Astrocyte (in vitro differentiated cells and primary cell): ENCODE measurements around the gene LAMA3.

Experiments
- CTCF ChIP-seq: IDR thresholded peaks from 2 replicates; pipeline ENCODE4 v1.5.1; 2011; ENCODE audit warnings: low read depth, mild to moderate bottlenecking, inconsistent platforms, low read length, moderate library complexity; ENCODE audit not compliant: insufficient read depth
- EZH2 ChIP-seq: IDR thresholded peaks from 2 replicates; pipeline ENCODE4 v1.6.1; 2012; ENCODE audit warnings: mild to moderate bottlenecking, low read length, inconsistent platforms; ENCODE audit not compliant: insufficient read depth

GRCh38 chr18:23857756-23858155, 168.5 kb downstream of the LAMA3 start:
- TF ChIP-seq CTCF (no peak), EZH2 (no peak)
